Measurements from ENCODE around the gene KRTAP6-3.

GRCh38 chr21:30598802-30599201 is 6.6 kb downstream of the KRTAP6-3 start, which contains the start of gene KRTAP6-2:
- TF ChIP-seq CTCF (IDR thresholded peaks at IDR 0.05) (no peak), POLR2A (IDR thresholded peaks at IDR 0.05) (no peak)

All from sigmoid colon (tissue), 3 donors.